ENCODE data around the gene REV3L. TPM values are rescaled to one million over a fixed set of nuclear protein-coding genes. Genes with fewer than 3 reads are reported as not detected.

REV3L gene
- total and polyA plus RNA-seq, 9 of the 15 experiments (the other 6 are each of a cell fraction or from before 2014, with no cell fraction given): 5.5 to 24.4 (median 14.4) TPM

DNA sequence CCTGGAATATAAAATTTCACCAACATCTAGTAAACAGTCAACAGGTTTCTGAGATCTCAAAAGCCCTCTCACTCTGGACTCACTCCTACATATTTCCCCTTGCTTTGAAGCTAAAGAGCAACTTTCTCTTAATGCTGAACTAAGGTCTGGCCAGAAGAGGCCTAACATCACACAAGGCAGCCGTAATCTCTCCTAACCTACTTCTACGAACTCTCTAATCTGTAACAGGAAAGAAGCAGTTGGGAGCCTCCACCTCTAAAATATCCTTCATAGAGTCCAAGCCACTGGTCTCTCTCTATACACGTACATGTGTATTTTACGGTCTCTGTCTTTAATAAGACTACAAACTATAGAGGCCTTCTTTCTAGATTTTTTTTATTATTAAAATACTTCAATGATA lies 72.0 kb downstream of the REV3L start (continued):
- TF ChIP-seq, protein P1, sequence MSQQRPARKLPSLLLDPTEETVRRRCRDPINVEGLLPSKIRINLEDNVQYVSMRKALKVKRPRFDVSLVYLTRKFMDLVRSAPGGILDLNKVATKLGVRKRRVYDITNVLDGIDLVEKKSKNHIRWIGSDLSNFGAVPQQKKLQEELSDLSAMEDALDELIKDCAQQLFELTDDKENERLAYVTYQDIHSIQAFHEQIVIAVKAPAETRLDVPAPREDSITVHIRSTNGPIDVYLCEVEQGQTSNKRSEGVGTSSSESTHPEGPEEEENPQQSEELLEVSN (IDR thresholded peaks at IDR 0.05; ENCODE audit: borderline replicate concordance in 1 of 2, extremely low read depth in 1 of 2, insufficient read depth in 1 of 2, insufficient read length in 1 of 2, low read depth in 1 of 2, low read length in 1 of 2, poor library complexity in 1 of 2, severe bottlenecking in 1 of 2): no peak
- TF ChIP-seq POLR2AphosphoS2 (IDR thresholded peaks at IDR 0.05; ENCODE audit: low read length): no peak
- no peak for TF ChIP-seq ADNP (tag; IDR thresholded peaks at IDR 0.05)
- TF ChIP-seq GABPB1 (CRISPR knock-in tag; IDR thresholded peaks at IDR 0.05): no peak
- TF ChIP-seq, protein P2, sequence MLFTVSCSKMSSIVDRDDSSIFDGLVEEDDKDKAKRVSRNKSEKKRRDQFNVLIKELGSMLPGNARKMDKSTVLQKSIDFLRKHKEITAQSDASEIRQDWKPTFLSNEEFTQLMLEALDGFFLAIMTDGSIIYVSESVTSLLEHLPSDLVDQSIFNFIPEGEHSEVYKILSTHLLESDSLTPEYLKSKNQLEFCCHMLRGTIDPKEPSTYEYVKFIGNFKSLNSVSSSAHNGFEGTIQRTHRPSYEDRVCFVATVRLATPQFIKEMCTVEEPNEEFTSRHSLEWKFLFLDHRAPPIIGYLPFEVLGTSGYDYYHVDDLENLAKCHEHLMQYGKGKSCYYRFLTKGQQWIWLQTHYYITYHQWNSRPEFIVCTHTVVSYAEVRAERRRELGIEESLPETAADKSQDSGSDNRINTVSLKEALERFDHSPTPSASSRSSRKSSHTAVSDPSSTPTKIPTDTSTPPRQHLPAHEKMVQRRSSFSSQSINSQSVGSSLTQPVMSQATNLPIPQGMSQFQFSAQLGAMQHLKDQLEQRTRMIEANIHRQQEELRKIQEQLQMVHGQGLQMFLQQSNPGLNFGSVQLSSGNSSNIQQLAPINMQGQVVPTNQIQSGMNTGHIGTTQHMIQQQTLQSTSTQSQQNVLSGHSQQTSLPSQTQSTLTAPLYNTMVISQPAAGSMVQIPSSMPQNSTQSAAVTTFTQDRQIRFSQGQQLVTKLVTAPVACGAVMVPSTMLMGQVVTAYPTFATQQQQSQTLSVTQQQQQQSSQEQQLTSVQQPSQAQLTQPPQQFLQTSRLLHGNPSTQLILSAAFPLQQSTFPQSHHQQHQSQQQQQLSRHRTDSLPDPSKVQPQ (CRISPR knock-in tag; IDR thresholded peaks at IDR 0.05; ENCODE audit: borderline replicate concordance): no peak
- no peak for TF ChIP-seq ZSCAN32 (CRISPR knock-in tag; IDR thresholded peaks at IDR 0.05)
- peak; percentile 12; the same call in 1 of the 2 replicates for TF ChIP-seq NCOR1 (IDR thresholded peaks at IDR 0.05)
- no peak for TF ChIP-seq ZNF75A (CRISPR knock-in tag; IDR thresholded peaks at IDR 0.05)
- TF ChIP-seq CC2D1A (IDR thresholded peaks at IDR 0.05): peak; percentile 55; the same call in 1 of the 2 replicates
- peak; percentile 43; the same call in 1 of the 2 replicates for TF ChIP-seq STAT5A (IDR thresholded peaks at IDR 0.05; ENCODE audit: borderline replicate concordance, low read length)
- 0 out of 2 replicates have a peak, but pooled peaks have one; percentile 34 for TF ChIP-seq DMBX1 (CRISPR knock-in tag; IDR thresholded peaks at IDR 0.05; ENCODE audit: borderline replicate concordance)
- TF ChIP-seq CAMTA2 (CRISPR knock-in tag; conservative IDR thresholded peaks at IDR 0.05): no peak
- no peak for TF ChIP-seq ATF1 (CRISPR knock-in tag; IDR thresholded peaks at IDR 0.05)
- no peak for TF ChIP-seq ATF1 (tag; IDR thresholded peaks at IDR 0.05)
- TF ChIP-seq SP1 (CRISPR knock-in tag; IDR thresholded peaks at IDR 0.05): no peak
- TF ChIP-seq, protein P3, sequence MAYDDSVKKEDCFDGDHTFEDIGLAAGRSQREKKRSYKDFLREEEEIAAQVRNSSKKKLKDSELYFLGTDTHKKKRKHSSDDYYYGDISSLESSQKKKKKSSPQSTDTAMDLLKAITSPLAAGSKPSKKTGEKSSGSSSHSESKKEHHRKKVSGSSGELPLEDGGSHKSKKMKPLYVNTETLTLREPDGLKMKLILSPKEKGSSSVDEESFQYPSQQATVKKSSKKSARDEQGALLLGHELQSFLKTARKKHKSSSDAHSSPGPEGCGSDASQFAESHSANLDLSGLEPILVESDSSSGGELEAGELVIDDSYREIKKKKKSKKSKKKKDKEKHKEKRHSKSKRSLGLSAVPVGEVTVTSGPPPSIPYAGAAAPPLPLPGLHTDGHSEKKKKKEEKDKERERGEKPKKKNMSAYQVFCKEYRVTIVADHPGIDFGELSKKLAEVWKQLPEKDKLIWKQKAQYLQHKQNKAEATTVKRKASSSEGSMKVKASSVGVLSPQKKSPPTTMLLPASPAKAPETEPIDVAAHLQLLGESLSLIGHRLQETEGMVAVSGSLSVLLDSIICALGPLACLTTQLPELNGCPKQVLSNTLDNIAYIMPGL (CRISPR knock-in tag; IDR thresholded peaks at IDR 0.05): no peak
- TF ChIP-seq, protein P4, sequence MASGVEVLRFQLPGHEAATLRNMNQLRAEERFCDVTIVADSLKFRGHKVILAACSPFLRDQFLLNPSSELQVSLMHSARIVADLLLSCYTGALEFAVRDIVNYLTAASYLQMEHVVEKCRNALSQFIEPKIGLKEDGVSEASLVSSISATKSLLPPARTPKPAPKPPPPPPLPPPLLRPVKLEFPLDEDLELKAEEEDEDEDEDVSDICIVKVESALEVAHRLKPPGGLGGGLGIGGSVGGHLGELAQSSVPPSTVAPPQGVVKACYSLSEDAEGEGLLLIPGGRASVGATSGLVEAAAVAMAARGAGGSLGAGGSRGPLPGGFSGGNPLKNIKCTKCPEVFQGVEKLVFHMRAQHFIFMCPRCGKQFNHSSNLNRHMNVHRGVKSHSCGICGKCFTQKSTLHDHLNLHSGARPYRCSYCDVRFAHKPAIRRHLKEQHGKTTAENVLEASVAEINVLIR (CRISPR knock-in tag; IDR thresholded peaks at IDR 0.05): no peak
- no peak for TF ChIP-seq ZNF311 (CRISPR knock-in tag; IDR thresholded peaks at IDR 0.05)
- no peak for TF ChIP-seq MTF1 (CRISPR knock-in tag; IDR thresholded peaks at IDR 0.05; ENCODE audit: borderline replicate concordance)
- no peak for TF ChIP-seq HIVEP1 (CRISPR knock-in tag; IDR thresholded peaks at IDR 0.05)
- TF ChIP-seq EGR1 (conservative IDR thresholded peaks at IDR 0.05): no peak
- TF ChIP-seq, protein P5, sequence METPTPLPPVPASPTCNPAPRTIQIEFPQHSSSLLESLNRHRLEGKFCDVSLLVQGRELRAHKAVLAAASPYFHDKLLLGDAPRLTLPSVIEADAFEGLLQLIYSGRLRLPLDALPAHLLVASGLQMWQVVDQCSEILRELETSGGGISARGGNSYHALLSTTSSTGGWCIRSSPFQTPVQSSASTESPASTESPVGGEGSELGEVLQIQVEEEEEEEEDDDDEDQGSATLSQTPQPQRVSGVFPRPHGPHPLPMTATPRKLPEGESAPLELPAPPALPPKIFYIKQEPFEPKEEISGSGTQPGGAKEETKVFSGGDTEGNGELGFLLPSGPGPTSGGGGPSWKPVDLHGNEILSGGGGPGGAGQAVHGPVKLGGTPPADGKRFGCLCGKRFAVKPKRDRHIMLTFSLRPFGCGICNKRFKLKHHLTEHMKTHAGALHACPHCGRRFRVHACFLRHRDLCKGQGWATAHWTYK (CRISPR knock-in tag; IDR thresholded peaks at IDR 0.05): no peak
